HG03103 (cell line): ENCODE results near the gene EEF1AKMT3.
"Not testable (repeated sequence)": the region's sequence is repeated elsewhere in the genome, so short reads cannot be mapped to it uniquely, and the experiment has no call there.

ENCODE experiments used
- ATAC-seq: cut with Tn5 transposase; IDR thresholded peaks from one replicate; pipeline ENCODE4 v1.9.1; 2021; ENCODE audit warnings: low read depth; ENCODE audit not compliant: unreplicated experiment

EEF1AKMT3 gene

DNA sequence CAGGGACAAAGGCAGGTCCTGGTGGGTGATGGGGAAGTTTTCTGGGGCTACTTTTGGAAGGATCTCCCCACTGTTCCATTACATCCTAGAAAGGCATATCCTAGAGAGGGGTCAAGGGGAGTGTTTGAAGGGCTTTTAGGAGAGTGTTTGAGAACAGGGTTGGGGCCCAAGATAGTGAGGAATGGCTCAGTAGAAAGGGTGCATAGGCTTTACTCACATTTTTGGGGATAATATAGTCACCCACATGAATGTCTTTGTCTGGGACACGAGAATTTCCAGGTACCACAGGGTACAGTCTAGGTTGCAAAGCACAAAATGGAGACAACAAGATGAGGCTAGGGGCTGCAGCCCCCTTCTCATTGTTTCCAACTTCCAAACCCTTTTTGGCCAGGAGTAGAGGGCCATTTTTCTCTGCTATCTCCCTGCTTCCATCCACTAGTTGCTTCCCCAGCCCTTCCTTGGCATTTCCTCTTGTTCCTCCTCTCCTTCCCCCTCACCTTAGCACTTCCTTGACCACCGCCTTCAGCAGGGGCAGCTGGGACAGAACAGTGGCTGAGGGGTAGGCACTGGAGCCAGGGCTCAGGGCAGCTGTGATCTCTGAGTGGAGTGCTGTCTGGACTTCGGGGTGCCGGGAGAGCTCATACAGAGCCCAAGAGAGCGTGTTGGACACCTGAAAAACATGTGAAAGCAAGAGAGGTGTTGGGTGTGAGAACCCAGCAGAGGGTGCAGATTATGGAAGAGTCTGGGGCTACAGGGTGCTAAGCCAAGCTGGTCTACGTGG, 8.3 kb upstream of the EEF1AKMT3 start:
- no peak for ATAC-seq

DNA sequence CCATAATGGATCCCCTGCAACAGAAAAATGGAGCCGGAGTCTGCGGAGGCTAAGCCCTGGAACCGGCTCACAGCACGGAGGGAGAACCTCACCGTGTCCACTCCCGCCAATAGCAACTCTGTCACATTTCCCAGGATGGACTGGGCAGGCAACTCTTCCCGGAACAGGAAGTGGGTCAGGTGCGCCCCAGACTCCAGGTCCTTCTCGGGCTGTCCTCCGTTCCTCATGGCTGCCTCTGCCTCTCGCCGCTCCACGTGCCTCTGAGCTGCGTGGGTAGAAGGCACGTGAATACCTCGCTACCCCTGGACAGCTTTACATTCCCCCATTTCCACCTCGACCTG, 7.8 kb upstream of the EEF1AKMT3 start:
- no peak for ATAC-seq

DNA sequence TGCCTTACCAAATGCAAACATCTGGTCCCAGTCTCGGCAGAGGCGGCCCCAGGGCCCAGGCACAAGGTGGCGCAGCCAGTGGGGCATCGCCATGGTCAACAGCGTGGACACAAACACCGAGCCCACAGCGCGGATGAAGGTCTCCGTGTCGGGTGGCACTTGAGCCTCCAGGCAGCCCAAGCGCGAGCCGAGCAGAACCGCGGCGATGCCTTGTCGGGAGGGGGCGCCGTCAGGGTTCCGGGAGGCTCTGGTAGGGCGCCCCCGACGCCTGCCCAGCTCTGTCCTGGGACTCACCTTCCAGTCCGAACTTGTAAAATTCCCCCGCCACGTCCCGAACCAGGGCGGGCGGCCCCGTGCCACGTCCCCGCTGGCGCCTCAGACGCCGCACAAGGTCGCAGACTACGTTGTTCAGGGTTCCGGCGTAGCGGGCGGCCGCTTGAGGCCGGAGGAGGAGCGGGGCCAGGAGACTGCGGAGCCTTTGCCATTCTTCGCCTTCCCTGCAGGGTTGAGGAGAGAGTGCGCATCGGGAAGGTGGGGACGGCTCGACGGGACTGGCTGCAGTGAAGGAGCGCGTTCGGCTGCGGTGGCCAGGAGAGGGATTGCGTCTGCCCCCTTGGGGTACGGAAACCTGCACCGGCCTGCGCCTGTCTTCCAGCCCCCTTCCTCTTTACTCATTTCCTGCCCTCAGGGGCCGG, 7.3 kb upstream of the EEF1AKMT3 start:
- peak; percentile 60 for ATAC-seq

DNA sequence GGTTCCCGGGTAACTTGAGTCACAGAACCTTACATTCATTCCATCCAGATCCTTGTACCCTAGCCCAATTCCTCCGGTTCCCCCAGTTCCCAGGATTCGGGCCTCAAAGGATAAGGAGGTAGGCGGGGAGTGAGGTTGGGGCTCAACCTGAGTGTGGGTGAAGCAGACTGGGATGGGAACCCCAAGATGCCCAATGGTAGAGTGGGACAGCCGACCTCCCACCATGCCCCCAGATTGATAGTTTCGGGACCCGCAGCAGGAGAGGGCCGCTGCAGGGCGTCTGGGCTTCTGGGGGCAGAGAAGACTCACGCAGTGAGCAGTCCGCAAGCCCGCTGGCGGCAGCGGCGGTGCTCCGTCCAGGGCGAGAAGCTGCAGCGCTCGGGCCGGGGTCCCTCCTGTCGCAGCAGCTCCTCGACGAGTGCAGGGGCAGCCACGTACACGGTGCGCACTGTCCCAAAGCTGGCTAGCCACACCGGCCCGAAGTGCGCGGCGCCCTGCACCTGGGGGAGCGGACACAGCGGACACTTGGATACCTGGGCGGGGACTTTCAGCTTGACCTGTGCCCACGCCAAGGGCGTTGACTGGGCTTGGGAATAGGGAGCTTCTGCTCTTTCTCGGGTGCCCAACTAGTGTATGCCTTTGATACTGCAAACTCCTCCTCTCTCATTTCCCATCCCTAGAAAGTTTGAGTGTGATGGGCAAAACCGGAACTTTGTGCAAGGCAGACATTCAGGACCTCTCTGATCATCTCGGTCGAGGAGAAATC, 6.5 kb upstream of the EEF1AKMT3 start:
- no peak for ATAC-seq

GRCh38 chr12:57766464-57767304, 5.7 kb upstream of the EEF1AKMT3 start, which contains the start of gene CYP27B1:
Gene CYP27B1 (minus strand): TSS chr12:57767078. CDS start chr12:57767041, 37 bp downstream.
- no peak for ATAC-seq

GRCh38 chr12:57767305-57767698, 5.1 kb upstream of the EEF1AKMT3 start:
- ATAC-seq = no peak

DNA sequence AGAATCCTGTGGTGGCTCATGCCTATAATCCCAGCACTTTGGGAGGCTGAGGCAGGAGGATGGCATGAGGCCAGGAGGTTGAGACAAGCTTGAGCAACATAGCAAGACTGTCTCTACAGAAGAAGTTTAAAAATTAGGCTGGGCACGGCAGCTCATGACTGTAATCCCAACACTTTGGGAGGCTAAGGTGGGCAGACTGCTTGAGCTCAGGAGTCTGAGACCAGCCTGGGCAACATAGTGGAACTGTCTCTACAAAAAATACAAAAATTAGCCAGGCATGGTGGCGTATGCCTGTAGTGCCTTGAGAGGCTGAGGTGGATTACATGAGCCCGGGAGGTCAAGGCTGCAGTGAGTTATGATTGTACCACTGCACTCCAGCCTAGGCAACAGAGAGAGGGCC, 4.5 kb upstream of the EEF1AKMT3 start:
- no peak for ATAC-seq

DNA sequence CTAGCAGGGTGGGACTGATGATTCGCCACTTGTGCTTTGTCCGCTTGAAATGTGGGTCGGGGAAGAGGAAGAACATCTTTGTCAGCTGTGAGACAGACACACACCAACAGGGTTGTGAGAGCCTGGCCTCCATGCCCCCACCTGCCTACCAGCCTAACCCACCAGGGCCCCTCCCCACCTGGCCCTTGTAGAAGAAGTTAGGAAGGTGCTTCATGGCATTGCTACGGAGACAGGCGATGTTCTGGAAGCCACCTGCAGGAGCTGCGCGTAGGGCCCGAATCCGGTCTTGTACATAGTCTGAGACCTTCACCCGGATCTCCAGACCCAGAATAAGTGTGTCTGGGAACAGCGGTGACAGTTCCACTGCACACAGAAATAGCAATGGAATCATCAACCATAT, 2.8 kb upstream of the EEF1AKMT3 start:
- no peak for ATAC-seq

- no peak for ATAC-seq
These were observed 1.7 kb upstream of the EEF1AKMT3 start for GRCh38 chr12:57770734-57771133.

GRCh38 chr12:57771236-57771872, 1.1 kb upstream of the EEF1AKMT3 start:
- peak; percentile 60 for ATAC-seq

DNA sequence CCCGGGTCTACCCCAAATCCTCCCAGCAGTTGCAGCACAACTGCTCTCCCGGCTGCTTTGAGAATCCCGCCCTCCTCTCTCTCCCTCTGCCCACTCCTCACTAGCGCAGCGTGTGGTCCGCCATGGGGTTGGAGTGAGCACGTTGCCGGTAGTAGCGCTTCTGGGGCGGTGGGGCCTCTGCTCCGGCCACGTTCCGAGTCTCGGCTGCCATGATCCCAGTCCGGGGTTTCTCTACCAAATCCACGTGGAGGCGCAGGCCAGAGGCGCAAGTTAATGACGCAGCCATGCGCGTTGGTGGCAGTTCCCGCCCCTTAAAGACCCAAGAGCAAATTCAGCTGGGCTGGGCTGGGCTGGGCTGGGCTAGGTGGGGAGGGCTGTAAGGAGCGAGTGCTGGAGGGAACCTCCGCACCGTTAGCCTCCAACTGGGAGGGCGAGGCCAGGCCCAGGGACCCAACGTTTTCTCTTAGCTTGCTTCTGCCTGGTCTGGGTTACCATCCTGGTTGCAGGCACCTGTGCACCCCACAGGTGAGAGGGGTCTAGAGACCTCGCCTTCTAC, 463 bp upstream of the EEF1AKMT3 start, which contains the start of gene METTL1:
Gene METTL1, minus strand, starts transcription at position 233 of the 556 bp plus-strand sequence. Its CDS starts 22 bp downstream, at position 211.
- peak; percentile 75 for ATAC-seq

DNA sequence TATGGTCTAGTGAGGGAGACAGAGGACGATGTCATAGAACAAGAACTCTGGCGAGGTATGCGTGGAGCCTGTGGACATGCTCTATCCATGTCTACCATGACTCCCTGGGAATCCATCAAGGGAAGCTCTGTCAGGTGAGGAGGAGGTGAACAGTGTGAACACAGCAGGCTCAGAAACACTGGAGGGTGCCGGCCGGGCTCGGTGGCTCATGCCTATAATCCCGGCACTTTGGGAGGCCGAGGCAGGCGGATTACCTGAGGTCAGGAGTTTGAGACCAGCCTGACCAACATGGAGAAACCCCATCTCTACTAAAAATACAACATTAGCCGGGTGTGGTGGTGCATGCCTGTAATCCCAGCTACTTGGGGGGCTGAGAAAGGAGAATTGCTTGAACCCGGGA, 2.2 kb downstream of the EEF1AKMT3 start:
- not testable (repeated sequence) for ATAC-seq

- ATAC-seq = no peak
These were observed 2.6 kb downstream of the EEF1AKMT3 start for GRCh38 chr12:57775044-57775443.

DNA sequence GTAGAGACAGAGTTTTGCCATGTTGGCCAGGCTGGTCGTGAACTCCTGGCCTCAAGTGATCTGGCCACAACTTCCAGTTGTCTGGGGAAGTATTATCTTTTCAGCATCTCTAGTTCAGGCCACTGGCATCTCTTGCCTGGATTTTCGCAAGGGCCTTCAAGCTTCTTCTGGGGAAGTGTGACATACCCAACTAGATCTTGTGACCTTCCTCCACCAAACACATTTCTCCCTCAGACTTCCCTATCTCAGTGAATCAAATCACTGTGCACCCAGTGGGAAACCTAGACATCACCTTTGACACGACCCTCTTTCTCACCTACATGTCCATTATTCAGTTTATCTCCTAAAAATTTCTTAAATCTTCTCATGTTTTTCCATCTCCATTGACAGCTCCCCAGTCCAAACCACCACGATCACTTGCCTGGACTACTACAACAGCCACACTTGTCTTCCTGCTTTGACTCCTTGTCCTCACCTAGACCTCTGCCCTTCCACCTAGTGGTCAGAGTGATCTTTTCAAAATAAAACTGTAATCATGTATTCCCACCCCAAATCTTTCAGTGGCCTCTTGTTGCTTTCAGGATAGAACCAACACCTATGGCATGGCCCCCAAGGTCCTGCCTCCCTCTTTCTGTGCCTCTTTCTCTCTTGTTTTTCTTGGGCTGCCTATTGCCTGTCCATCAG, 3.3 kb downstream of the EEF1AKMT3 start:
- no peak for ATAC-seq

DNA sequence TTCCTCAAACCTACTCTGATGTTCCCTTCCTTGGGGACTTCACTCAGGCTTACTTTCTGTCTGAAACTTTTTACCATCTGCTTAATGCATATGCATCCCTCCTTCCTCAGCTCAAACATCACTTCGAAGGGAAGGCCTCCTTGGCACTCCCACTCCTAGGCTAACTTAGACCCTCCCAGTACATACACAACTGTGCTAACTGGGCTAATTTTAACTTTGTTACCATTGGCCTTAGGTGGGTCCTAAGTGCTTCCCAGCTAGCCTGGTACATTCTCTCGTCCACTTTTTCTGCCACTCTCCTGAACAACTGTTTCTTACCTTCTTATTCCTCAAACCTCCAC, 3.8 kb downstream of the EEF1AKMT3 start:
- ATAC-seq = no peak

GRCh38 chr12:57777367-57777766, 5.0 kb downstream of the EEF1AKMT3 start:
- no peak for ATAC-seq

- no peak for ATAC-seq
These were observed 5.5 kb downstream of the EEF1AKMT3 start for GRCh38 chr12:57777911-57778310.

GRCh38 chr12:57779736-57780135, 7.3 kb downstream of the EEF1AKMT3 start:
- no peak for ATAC-seq

GRCh38 chr12:57780284-57780897, 8.0 kb downstream of the EEF1AKMT3 start:
- no peak for ATAC-seq
